GM21723 (cell line): Measurements from ENCODE around the gene SLC19A1.
"Not testable (repeated sequence)": the region's sequence is repeated elsewhere in the genome, so short reads cannot be mapped to it uniquely, and the experiment has no call there.

Experiments used
- ATAC-seq: cut with Tn5 transposase; IDR thresholded peaks from one replicate; pipeline ENCODE4 v1.9.1; 2021; ENCODE audit warnings: mild to moderate bottlenecking, moderate library complexity; ENCODE audit not compliant: unreplicated experiment

SLC19A1 gene

DNA sequence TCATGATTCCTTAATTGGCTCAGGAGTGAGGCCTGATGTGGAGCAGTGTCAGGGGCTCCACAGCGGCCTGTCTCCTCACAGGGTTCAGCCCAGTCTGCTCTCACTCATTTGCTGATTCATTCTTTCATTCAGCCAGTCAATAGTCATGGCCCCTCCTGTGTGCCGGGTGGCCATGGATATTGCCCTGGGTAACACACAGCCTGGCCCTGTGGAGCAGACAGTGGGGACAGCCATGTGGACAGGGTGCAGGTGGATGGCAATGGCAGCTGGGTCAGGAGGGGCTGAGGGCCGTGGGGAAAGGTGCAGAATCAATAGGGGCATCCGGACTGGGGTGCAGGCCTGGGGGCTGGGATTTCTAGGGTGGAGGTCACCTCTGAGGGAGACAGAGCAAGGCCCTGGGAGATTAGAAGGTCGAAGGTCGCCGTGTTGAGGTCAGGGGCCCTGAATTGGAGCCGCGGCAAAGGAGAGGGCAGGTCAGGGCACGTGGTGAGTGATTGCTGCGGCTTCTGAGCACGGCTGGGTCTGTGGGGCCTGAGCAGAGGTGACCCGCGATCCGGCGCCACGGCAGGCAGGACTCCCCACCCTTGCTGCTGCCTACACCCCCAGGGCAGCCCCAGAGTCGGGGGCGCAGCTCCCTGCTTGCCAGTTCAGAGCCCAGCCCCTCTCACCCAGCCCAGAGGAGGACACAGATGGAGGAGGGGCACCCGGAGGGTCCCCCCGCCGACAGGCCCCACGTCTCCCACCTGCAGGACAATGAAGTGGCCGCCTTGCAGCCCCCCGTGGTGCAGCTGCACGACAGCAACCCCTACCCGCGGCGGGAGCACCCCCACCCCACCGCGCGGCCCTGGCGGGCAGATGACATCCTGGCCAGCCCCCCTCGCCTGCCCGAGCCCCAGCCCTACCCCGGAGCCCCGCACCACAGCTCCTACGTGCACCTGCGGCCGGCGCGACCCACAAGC is 33.4 kb downstream of the SLC19A1 start:
- ATAC-seq = no peak

DNA sequence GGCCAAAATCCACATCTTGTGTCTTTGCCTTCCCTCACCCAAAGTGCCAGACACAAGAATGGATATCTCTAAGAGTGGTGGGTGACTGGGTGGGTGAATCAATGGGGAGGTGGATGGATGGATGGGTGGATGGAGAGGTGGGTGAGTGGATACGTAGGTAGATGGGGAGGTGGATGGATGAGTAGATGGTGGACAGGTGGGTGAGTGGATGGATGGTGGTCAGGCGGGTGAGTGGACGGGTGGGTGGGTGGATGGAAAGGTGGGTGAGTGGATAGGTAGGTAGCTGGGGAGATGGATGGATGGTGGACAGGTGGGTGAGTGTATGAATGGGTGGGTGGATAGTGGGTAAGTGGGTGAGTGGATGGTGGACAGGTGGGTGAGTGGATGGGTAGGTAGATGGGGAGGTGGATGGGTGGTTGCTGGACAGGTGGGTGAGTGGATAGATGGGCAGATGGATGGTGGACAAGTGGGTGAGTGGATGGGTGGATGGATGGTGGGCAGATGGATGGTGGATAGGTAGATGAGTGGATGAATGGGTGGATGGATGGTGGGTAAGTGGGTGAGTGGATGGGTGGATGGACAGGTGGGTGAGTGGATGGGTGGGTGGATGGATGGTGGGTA is 34.2 kb downstream of the SLC19A1 start:
- no peak for ATAC-seq

DNA sequence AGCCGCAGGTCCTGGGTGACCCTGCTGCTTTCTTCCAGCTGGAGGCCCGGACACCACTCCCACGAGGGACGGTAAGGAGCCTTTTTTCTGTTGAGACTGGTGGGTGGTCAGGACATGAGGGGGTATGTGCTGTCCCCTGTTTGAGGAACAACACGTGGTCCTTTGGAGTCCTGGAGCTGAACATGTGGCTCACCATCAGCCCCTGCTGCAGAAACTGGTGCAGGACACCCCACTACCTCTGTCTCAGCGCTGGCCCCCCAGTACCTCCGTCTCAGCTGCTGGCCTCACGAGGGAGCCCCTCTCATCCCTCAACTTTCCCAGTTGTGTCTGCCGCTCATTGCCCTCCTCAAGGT is 34.7 kb downstream of the SLC19A1 start:
- no peak for ATAC-seq

DNA sequence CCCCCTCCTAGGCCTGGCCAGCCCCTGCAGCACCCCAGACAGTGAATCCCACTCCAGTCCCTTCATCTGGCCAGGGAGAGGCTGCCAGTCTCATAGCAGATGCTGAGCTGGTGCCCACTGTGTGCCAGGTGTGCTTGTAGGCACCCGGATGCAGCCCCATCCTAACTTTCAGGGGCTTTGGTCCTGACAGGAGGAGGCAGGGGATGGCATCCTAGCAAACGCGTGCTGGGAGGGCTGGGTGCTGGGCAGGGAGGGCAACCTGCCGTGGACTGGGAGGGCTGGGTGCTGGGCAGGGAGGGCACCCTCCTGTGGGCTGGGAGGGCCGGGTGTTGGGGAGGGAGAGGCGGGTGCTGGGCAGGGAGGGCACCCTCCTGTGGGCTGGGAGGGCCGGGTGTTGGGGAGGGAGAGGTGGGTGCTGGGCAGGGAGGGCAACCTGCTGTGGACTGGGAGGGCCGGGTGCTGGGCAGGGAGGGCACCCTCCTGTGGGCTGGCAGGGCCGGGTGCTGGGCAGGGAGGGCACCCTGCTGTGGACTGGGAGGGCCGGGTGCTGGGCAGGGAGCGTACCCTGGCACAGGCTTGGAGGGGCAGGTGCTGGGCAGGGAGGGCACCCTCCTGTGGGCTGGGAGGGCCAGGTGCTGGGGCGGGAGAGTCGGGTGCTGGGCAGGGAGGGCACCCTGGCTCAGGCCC is 35.3 kb downstream of the SLC19A1 start:
- no peak for ATAC-seq

DNA sequence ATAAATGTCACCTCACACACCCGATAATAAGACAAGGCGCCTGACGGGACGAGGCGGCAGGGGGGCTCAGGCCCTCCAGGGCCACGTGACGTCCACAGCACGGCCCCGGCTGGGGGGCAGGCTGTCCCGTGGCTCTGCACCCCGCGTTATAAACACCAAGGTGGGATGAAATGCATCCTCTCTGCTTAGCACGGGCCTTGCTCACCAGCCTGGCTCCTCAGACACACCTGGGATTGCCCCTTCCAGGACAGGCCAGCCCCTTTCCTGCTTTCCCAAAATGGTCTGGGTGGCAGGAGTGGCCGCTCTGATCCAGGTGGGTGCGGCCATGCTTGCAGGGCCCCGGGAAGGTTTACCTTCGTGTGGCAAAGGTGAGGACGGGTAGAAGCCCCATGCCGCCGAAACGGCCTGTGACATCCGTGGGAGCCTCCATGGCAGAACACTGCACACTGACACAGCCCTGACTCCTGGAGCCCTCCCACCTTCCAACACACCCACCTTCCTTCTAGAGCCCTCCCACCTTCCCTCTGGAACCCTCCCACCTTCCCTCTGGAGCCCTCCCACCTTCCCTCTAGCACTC is 35.9 kb downstream of the SLC19A1 start:
- no peak for ATAC-seq

DNA sequence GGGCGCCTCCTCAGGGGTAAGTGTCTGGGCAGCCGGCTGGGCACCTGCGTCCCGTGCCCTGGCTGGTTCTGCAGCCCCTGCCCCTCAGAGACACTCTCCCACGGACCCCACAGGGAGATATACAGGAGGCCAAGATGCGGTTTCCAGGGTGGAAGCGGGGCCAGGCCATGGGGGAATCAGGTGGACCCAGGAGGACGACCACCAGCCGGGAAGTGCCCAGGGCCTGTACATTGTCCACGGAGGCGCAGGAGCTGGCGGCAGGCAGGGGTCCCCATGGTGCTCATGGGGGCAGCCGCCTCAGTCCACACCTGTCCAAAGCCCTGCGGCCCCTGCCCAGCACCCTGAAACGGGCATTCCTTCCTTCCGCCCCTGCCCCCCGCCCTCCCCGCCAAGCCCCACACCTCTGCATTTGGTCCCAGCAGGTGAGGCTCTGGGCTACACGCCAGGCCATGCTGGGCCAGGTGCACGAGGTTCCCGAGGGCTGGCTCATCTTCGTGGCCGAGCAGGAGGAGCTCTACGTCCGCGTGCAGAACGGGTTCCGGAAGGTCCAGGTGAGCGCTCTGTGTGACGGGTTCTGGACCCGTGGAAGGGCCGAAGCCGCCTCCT is 36.7 kb downstream of the SLC19A1 start:
- ATAC-seq = no peak

DNA sequence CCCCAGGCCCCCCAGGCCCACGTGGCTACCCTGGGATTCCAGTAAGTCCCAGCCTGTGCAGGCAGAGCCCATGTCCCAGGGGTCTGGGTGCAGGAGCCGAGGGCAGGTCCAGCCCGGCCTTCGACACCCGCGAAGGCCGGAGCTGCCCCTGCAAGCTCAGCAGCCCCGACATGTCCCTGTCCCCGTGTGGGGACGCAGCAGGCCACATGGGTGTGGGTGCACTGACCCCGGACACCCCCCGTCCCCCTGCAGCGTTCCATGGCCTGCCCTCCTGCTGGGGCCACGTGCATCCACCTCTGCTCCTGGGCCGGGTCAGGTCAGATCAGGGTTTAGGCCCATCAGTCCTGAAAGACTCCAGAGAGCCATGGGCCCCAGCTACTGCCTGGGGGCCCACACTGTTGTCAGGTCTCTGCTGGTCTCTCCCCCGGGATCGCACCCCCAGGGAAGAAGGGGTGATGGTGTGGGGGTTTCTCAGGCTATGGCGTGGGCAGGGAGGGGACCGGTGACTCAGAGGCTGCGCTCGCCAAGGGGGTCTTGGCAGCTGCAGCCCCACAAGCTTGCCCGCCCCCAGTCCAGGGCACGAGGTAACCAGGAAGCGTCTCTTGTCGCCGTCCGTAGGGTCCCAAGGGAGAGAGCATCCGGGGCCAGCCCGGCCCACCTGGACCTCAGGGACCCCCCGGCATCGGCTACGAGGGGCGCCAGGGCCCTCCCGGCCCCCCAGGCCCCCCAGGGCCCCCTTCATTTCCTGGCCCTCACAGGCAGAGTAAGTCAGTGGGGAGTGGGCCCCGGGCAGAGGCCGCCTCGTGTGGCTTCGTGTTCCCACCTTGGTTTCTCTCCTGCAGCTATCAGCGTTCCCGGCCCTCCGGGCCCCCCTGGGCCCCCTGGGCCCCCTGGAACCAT is 37.5 kb downstream of the SLC19A1 start:
- no peak for ATAC-seq

DNA sequence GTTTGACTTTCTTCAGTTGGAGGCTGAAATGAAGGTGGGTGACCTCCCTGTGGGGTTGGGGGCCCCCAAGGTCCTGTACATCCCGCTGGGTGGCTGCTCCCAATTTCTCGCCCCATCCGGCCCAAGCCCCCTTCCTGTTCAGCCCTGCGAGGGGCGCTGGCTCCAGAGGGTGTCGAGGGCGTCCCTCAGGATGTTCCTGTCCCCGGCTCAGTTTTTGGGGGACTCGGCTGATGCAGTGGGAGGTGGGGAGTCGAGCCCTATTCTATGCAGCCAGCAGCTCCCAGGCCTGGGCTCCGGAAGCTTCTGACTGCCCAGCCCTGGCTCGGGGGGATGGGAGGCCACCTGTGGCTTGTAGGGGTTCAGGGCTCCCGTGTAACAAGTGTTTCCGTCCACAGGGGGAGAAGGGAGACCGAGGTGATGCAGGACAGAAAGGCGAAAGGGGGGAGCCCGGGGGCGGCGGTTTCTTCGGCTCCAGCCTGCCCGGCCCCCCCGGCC is 38.2 kb downstream of the SLC19A1 start:
- no peak for ATAC-seq

DNA sequence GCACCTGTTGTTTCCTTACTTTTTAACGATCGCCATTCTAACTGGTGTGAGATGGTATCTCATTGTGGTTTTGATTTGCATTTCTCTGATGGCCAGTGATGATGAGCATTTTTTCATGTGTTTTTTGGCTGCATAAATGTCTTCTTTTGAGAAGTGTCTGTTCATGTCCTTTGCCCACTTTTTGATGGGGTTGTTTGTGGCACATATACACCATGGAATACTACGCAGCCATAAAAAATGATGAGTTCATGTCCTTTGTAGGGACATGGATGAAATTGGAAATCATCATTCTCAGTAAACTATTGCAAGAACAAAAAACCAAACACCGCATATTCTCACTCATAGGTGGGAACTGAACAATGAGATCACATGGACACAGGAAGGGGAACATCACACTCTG is 39.0 kb downstream of the SLC19A1 start:
- ATAC-seq = not testable (repeated sequence)

DNA sequence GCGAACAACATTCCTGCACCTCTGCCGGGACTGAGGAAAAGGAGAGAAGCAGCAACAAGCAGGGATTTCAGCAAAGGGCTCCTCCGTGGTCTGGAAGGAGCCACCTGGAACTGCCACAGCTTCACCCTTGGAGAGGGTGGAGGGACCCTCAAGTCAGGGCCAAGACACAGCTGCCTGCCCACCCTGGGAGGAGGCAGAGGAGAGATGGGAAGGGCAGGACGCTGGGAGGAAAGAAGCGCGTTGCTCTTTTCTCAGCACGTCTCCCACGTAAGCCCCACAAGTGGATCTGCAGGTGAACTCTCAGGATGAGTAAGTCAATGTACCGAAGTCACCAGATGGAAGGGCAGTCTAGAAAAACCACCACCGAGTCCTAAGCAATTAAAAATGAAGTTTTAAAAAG is 39.6 kb downstream of the SLC19A1 start:
- no peak for ATAC-seq

DNA sequence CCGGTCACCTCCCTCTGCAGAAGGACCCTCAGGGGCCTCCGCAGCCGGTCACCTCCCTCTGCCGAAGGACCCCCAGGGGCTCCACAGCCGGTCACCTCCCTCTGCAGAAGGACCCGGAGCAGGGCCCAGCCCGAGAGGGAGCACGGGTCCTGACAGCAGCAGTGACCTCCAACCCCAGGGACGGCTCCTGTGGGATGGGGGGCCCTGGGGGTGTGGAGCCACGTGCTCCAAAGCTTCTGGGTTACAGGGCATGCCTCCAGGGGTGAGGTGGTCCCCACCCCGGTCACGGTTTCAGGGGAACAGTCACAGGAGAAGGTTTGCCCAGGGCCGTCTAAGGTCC is 40.3 kb downstream of the SLC19A1 start:
- no peak for ATAC-seq

DNA sequence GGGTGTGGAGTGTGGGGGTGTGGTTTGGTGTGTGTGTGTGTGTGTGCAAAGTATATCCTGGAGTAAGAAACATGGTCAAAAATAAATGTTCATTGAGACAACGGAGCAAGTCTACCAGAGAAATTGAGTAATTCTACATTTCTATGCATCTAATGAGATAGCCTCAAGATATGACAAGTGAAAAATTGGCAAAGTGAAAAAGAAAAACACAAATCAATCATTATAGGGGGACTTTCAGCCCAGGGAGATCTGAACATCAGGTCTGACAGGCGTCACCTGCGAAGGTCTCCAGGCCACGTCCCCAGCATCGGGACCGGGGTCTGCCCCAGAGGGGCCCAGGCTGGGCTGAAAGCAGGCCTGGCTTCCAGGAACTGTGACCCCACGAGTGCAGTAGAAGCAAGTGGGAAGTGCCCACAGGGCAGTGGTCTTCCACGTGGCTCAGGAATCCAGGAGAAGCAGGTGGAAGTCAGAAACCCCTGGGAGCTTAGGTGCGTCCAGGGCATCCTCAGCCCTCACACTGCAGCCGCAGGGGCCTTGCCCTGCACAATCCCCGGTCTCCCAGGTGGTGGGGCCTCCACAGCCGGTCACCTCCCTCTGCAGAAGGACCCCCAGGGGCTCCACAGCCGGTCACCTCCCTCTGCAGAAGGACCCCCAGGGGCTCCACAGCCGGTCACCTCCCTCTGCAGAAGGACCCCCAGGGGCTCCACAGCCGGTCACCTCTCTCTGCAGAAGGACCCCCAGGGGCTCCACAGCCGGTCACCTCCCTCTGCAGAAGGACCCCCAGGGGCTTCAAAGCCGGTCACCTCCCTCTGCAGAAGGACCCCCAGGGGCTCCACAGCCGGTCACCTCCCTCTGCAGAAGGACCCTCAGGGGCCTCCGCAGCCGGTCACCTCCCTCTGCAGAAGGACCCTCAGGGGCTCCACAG is 40.9 kb downstream of the SLC19A1 start:
- not testable (repeated sequence) for ATAC-seq

DNA sequence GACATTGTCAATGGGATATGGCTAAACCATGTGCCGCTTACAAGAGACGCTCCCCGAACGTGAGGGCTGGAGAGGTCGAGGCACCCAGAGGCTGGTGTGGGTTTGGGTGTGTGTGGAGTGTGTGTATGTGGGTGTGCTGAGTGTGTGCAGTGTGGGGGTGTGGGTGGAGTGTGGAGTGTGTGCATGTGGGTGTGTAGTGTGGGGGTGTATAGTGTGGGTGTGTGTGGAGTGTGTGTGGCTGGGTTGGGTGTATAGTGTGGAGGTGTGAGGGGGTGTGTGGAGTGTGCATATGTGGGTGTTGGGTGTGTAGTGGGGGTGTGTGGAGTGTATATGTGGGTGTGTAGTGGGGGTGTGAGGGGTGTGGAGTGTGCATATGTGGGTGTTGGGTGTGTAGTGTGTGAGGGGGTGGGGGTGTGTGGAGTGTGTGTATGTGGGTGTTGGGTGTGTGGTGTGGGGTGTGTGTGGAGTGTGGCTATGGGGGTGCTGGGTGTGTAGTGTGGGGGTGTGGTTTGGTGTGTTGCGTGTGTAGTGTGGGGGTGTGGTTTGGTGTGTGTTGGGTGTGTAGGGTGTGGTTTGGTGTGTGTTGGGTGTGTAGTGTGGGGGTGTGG is 42.2 kb downstream of the SLC19A1 start:
- ATAC-seq = no peak

DNA sequence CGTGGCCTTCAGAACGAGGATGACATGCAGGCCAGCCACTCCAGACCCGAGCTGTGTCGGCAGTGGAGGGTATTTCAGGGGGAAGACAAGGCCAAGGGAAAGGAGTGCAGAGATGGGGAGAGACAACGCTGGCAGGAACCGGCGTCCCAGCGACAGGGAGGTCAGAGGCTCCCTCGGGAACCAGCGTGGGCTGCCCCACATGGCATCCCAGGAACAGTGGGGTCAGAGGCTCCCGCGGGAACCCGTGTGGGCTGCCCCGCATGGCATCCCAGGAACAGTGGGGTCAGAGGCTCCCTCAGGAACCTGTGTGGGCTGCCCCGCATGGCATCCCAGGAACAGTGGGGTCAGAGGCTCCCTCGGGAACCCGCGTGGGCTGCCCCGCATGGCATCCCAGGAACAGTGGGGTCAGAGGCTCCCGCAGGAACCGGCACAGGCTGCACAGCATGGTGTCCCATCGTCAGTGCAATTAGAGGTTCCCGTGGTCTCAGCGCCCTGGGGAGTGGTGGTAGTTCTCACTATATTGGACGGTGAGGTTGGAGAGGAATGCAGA is 43.0 kb downstream of the SLC19A1 start:
- ATAC-seq = no peak

DNA sequence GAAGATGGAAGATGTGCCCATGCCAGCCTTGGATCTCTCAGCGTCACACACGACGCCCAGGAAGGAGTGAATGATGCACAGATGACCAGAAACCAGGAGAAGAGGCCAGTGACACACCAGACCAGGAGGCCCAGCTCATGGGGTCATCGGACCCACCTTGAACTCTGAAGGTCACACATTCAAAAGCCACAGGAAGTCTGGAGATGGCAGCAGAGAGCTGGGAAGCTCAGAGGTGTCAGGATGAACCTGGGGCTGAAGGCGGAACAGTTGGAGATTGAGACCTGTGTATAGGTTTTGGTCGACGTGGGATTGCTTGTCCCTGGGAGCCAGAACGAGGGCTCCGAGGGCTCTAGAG is 43.6 kb downstream of the SLC19A1 start:
- ATAC-seq = no peak

DNA sequence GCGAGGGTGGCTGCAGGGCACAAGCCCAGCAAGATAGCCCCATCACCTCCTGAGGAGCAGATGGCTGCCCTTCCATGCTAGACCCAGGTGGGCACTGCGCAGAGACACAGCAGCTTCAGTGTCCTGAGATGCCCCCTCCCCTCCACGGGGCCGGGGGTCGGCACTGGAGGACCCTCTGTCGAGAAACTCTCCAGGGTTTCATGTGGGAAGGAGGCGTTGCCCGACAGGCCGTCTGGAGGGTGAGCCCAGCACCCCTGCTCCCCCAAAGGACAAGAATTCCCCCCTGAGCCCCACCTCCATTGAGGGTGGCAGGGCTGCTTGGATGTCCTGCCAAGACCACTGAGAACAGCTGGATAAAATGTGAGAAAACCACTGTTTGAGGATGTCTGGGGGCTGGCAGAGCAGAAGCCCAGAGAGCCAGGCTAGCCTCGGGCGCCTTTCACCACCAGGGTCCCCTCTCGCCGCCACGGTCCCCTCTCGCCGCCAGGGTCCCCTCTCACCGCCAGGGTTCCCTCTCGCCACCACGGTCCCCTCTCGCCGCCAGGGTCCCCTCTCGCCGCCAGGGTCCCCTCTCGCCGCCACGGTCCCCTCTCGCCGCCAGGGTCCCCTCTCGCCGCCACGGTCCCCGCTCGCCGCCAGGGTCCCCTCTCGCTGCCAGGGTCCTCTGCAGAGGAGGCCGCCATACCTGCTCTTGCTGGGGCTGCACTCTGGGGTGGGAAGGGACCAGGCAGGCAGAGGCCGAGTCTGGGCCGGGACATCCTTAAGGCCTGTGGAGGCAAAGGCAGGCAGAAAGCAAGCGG is 44.2 kb downstream of the SLC19A1 start:
- ATAC-seq = no peak
